HFF-Myc (cell line): Measurements from ENCODE around the gene SPIB.
"Not testable (repeated sequence)": the region's sequence is repeated elsewhere in the genome, so short reads cannot be mapped to it uniquely, and the experiment has no call there.

Experiments used
- DNase-seq: peaks from one replicate; pipeline ENCODE4 v3.0.0-alpha.2; 2011; ENCODE audit warnings: low read depth; ENCODE audit errors: extremely low read depth
- H3K4me3 ChIP-seq: replicated peaks from 2 replicates; pipeline ENCODE4 v1.5.1; 2011; ENCODE audit warnings: low read depth, mild to moderate bottlenecking, control low read depth, low read length
- TF ChIP-seq, protein P1 (sequence below): IDR thresholded peaks from 2 replicates; pipeline ENCODE4 v1.5.1; 2012; ENCODE audit warnings: mild to moderate bottlenecking, low read depth, low read length, control low read depth; ENCODE audit errors: missing control alignments

The SPIB gene

GRCh38 chr19:50383852-50384684 is 34.7 kb upstream of the SPIB start, which contains the start of gene POLD1:
Gene POLD1, plus strand, starts transcription at chr19:50384347. Its CDS starts 14,505 bp downstream, at chr19:50398852.
- DNase-seq, result peak; percentile 87
- H3K4me3 ChIP-seq, result peak within 1 kb of the TSS; percentile 60
- TF ChIP-seq, protein P1, sequence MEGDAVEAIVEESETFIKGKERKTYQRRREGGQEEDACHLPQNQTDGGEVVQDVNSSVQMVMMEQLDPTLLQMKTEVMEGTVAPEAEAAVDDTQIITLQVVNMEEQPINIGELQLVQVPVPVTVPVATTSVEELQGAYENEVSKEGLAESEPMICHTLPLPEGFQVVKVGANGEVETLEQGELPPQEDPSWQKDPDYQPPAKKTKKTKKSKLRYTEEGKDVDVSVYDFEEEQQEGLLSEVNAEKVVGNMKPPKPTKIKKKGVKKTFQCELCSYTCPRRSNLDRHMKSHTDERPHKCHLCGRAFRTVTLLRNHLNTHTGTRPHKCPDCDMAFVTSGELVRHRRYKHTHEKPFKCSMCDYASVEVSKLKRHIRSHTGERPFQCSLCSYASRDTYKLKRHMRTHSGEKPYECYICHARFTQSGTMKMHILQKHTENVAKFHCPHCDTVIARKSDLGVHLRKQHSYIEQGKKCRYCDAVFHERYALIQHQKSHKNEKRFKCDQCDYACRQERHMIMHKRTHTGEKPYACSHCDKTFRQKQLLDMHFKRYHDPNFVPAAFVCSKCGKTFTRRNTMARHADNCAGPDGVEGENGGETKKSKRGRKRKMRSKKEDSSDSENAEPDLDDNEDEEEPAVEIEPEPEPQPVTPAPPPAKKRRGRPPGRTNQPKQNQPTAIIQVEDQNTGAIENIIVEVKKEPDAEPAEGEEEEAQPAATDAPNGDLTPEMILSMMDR, result no peak

DNA sequence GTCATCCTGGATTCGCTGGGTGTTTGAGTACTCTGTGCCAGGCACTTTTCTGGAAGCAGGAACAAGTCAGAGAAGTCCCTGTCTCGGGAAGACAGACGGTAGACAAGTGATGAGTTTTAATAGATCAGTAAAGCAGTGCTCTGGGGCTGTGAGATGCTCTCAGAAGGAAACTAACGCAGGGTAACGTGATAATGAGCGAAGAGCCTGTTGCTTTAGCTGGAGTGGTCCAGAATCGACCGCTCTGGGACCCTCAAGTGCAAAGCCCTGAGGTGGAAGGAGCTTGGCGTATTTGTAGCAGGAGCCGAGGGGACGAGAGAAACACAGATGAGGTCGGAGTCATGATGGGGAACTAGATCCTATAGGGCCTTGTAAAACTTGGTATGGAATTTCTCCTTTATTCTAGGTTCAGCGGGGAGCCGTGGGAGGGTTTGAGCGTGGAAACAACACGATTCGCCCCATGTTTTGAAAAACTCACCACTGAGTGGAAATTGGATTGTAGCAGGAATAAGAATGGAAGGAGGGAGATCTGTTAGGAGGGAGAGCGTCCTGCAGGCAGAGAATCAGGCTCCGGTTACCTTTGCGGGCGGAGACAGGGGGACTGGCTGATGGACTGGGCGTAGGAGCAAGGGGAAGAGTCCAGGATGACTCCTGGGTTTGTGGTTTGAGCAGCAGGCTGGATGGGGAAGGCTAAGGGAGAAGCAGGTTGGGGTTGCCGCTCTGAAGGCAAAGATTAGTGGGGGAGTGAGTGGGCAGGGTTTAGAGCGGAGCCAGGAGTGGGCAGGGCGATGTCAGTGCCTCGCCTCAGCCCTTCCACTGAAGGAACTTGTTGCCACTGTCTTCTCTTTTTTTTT is 33.8 kb upstream of the SPIB start:
- TF ChIP-seq, protein P1, result no peak
- DNase-seq, result no peak
- peak overlapping the region; percentile 60 for H3K4me3 ChIP-seq

GRCh38 chr19:50387176-50387867 is 31.4 kb upstream of the SPIB start:
- H3K4me3 ChIP-seq, result no peak overlapping the region
- DNase-seq, result no peak

DNA sequence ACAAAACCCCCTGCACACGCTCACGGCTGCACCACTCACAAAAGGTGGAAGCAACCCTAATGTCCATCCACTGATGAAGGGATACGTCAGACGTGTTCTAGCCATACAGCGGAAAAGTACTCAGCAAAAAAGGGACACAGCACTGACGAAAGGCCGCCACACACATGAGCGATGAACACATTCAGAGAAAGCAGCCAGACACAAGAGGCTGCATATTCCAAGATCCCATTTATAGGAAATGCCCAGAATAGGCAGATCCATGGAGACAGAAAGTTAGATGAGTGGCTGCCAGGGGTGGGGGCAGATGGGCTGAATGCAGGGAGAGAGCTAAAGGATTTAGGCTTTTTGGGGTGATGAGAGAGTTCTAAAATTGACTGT is 30.9 kb upstream of the SPIB start:
- no peak for DNase-seq
- TF ChIP-seq, protein P1, result no peak
- no peak overlapping the region for H3K4me3 ChIP-seq

More at GRCh38 chr19:50387176-50387867, 31.4 kb upstream of the SPIB start:
- TF ChIP-seq, protein P1, result no peak

DNA sequence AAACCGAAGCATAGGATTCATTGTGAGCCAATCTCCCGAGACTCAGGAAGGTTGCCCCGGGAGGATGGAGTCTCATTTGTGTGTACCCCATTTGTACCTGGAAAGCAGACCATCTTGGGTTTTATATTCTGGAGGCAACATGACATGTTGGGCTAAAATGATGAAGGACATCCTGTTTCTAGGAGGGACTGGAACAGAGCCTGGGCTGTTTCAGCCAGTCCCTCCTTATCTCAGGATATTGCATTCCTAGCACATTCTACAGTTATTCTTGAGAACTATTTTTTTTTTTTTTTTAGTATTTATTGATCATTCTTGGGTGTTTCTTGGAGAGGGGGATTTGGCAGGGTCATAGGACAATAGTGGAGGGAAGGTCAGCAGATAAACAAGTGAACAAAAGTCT is 28.4 kb upstream of the SPIB start:
- not testable (repeated sequence) for H3K4me3 ChIP-seq, DNase-seq

- H3K4me3 ChIP-seq, DNase-seq: not testable (repeated sequence)
Measured at GRCh38 chr19:50390952-50391351, 27.8 kb upstream of the SPIB start.

- TF ChIP-seq, protein P1, result no peak
- H3K4me3 ChIP-seq, result no peak overlapping the region
- no peak for DNase-seq
Measured at GRCh38 chr19:50392759-50393158, 26.0 kb upstream of the SPIB start.
